Hematopoietic multipotent progenitor cell treated with erythropoietin and hydrocortisone succinate and interleukin-3 and kit ligand, for 6 days (in vitro differentiated cells): ENCODE results near the gene TMEM218.
"Not testable (repeated sequence)": the region's sequence is repeated elsewhere in the genome, so short reads cannot be mapped to it uniquely, and the experiment has no call there.

Experiments
- DNase-seq: peaks from one replicate; pipeline ENCODE4 v3.0.0-alpha.2; 2015

Gene TMEM218

DNA sequence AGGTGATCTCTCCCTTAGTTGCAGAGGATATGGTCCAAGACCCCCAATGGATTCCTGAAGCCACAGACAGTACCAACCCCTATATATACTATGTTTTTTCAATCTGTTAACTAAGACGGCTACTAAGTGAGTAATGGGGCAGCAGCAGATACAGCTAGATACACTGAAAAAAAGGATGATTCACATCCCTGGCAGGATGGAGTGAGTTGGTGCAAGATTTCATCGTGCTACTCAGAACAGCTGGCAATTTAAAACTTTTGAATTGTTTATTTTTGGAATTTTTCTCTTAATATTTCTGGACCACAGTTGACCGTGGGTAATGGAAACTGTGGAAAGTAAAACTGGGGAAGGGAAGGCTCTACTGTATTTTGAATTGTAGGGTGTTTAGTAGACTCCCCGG is 17.0 kb upstream of the TMEM218 start:
- DNase-seq: no peak

DNA sequence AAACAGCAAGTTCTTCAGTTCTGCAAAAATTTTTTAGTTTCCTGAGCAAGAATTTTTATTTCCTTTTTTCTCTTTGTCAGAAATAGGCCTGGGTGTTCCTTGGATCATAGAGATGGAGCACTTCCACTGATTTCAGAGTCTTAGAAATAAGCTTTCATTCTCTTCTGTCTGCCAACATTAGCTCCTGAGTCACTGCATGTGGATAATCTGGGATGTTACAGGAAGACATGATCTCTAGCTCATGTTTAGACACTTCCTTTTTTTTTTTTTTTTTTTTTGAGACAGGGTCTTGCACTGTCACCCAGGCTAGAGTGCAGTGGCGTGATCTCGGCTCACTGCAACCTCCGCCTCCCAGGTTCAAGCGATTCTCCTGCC is 13.2 kb upstream of the TMEM218 start:
- no peak for DNase-seq

DNA sequence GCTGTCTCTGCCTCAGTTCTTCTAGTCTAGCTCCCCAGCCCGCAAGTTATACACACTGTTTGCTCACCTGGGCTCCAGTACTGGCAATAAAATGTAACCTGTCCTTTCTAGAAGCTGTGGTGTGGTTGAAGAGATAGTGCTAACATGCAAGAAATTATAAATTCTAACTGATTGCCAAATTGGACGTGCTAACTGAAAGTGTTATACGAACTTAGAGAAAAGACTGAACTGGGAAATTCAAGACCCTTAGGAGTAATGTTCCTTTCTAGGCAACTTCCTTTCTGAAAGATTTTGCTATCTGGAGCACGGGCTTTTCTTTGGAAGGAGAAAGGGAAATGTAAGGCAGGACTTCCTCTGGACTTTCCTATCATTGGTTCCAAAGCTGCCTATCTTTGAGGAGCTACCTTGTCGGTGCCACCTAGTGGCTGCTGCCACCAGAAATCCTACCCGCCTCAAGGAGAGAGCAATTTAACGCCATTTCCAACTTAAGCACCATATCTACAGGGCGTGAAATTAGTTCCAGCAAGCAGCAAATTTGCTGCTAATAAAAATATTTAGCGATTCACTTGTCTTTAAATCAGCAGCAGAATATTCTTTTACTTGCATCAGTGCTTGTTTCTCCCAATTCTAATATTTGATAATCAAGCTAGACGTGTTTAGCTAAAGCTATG is 12.7 kb upstream of the TMEM218 start:
- DNase-seq: peak; percentile 72

DNA sequence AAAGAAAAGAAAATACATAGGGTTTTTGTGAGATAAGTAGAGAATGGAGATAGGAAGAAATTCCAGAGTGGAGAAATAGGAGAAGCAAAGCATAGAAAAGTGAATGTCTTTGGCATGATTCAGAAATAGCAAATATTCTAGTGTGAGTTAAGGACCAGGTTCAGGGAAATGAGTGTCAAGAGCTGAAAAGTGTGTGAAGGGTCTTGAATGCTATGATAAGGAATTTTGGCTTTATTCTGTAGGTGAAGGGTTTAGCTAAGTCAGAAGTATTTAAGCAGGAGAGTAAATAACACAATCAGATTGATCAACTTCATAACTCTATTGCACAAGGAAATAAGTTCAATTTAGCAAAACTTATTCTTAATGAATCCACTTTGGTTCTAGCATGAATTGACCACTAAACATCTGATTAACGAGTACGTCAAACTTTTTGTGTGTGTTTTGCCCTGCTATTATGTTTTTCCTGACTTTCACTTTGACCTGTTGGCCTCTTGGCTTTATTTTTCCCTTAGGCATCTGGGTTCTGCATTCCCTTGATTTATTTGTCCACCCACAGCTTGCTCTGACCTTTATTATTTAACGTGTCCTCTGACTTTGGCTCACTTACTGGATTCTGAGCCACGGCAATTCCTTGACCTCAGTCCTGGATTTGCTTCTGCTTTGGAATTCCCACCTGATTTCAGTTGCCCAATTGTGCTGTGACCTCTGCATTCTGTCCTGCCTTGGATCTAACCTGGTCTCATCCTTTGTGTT is 11.9 kb upstream of the TMEM218 start:
- no peak for DNase-seq

DNA sequence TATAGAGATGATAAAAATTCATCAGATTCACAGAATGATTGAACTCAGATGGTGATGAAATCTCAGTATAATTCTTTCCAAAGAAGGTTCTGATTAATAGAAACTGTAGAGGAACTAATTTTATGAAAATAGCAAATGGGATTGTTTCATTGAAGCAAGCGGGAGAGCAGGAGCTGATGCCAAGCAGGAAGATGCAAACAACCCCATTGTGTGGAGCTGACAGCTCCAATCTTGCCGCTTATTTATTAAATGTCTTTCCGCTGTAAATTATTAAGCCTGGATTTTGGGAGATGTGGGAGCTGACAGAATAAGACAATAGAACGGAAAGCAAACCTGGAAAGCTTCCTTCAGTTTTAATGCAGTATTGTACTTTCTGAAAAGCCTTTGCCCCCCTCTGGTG is 6.0 kb upstream of the TMEM218 start:
- no peak for DNase-seq

DNA sequence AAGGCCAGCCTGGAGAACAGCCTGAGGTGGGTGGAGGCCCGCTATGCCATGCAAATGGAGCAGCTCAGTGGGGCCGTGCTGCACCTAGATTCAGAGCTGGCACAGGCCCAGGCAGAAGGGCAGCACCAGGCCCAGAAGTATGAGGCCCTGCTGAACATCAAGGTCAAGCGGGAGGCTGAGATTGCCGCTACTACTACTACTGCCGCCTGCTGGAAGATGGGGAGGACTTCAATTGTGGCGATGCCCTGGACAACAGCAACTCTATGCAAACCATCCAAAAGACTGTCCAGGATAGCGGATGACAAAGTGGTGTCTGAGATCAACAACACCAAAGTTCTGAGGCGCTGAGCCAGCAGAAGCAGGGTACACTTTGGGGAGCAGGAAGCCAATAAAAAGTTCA is 3.1 kb upstream of the TMEM218 start:
- DNase-seq: peak; percentile 20

DNA sequence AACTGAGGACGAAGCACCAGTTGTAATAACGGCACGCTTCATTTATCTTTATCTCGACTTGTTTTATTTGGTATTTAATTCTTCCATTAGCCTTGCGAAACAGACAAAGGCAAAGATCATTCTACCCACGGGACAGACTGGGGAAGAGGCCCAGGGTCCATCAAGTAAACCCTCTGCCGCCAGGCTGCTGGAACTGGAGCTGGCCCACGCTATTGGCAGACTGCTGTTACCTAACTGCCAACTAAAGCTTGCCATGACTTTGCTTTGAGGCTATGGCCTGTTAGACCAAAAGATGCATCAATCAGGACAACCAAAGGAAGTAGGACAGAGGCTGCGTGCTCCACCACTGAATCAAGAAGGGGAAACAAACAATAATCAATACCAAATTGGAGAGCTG is 780 bp upstream of the TMEM218 start:
- no peak for DNase-seq

DNA sequence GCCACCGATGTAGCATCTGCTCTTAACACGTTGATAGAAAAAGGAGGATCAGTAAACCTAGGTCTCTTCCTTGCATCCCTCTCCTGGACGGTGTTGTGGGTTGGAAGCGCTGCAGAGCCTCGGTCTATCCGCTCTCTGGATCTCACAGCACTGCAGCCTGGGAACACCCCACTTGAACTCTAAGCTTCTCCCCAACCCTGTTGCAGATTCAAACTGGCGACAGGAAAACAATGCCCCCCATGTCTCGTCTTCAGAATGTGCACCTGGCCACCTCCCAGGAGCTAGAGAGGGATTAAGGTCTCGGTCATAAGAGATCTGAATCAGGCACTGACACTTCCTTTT is 454 bp downstream of the TMEM218 start:
- DNase-seq: peak; percentile 47

DNA sequence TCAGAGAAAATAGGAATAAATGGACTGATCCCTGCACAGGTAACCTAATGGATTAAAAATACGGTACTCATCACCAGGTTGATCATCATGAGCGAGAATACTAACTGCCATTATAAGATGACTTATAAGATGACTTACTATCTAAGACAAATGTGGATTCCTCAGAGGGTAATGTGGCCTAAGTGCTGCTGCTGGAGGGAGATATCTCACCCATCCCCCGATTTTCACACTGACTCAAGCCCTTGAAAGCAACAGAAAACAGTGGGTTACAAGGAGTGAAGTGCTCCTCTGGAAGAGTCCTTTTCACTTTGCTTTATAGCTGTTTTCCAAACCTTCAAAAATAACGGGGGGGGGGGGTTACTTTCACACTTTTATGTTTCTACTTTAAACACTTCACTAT is 920 bp downstream of the TMEM218 start:
- peak; percentile 72 for DNase-seq

DNA sequence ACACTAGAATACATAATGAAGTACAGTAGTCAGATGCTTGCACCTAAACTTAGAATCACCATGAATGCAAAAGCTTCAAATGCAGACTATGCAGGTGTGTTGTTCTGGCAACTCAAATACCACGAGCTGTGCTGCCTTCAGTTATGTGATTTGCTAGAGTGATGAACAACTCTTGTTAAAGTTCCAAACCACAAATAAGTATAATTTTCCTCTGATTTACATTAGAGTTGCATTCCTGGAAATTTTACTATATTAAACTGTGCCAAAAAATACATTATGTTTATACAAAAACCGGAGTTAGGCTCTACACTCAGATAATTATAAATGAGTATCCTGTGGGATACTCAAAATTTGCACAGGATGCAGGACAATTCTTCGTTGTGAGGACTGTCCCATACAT is 3.0 kb downstream of the TMEM218 start:
- no peak for DNase-seq

DNA sequence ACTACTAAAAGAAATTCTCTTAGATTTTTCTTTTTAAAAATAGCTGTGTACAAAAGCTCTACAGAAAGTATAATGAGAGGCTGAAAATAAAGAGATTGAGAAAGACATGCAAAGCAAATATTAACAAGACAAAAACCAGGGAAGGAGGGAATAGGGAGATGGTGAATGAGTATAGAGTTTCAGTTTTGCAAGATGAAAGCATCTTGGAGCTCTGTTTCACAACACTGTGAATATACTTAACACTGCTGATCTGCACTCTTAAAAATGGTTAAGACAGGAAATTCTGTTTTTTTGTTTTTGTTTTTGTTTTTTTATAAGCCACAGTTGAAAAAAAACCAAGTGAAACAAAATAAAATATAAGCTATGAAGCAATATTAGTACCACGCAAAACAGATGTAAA is 5.5 kb downstream of the TMEM218 start:
- DNase-seq: no peak

DNA sequence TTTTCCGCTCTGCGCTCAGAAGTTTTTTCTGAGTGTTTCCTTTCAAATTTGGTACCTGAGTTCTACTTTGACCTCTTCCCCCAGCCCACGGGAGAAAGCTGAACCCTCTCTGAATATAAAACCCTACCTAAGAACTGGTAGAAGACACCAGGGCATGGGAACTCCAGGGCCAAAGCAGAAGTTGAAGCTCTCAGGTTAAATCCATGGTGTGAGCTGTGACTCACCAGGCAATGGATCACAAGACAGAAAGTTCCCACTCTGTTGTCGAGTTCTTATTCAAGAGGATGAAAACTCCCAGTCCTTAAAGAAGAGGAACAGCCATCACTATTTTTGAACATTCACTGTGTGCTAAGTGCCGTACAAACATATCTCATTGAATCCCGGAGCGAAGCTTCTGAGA is 8.9 kb downstream of the TMEM218 start:
- no peak for DNase-seq

DNA sequence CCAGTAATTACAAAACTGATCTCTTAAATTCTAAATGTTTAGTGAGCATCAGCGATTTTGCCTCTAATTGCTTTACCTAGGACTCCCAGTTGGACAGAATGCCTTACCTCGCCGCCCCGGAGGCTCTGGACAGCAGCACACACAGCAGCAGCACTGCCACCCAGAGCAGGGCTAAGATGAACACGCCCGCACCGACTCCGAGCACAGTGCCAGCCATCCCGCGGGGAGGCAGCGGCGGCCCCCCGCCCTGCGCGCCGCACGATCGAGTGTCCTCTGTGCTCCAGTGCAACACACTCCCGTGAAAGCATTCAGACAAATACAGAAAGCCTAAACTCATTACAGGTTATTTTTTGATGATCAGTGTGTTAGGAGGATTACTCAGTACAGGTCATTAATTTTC is 9.4 kb downstream of the TMEM218 start:
- no peak for DNase-seq

DNA sequence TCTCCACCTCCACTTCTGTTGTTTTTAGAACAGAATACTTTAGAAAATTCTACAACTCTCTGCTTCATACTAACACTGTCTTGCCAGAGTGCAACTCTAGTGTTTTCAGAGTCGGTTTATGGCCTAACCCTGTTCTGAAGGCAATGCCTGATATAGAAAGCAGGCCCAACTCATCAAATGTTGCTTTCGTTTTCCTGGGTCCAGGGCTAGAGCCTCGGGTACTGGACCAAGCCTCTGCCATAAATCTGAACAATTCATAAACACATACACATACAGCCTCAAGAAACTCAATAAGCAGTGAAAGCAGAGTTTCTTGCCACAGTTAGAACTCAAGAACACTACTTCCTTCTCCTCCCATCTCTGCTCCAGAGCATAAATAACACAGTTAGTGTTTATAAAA is 9.8 kb downstream of the TMEM218 start:
- DNase-seq: no peak

DNA sequence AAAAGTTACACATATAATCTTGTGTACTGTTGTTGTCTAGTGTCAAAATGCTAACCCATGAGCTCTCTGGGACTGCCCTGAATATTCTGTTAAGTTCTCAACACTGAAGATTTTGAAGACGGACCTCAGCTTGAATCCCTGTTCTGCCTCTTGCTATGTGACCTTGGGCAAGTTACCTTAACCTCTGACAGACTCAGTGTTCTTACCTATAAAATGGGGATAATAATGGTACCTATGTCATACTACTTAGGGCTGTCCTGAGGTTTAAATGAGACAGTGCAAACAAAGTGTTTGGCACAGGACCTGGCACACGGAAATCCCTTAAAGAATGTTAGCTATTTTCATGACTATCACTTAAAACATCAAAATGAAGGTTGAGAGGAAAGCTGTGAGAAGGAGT is 11.3 kb downstream of the TMEM218 start:
- DNase-seq: no peak

DNA sequence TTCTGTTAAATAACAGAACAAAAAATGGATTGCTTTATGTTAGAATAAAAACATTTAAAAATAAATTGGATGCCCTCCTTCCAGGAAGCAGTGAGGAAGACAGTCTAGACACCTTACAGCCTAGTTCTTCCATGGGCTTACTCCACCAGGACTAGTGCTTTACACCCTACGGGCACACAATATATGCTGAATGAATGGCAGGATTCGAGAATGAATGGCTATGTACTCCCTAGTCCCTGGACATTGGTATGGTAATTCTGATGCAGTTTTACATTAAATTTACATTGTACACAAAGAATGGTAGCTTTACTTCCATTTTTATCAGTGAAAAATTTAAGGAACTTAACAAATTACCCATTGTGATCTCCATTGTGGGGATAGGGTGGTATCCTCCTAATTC is 16.7 kb downstream of the TMEM218 start:
- no peak for DNase-seq

DNA sequence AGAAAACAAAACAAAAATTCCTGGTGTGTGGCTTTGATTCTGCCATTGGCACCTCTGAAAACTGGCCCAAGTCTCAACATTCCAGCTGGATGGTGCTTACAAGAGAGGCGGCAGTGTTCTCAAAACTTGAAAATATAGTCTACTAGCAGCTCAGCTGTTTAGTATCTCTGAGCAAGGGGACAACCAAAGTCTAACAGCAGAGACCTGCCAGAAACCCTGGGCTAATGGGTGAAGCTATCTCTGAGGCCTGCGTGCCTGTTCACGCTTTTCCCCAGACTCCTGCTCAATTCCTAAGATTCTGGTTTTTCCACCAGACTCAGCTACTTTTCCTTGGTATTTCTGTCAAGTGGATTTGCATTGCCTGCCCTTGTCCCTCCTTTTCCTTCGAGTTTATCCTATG is 17.9 kb downstream of the TMEM218 start:
- DNase-seq: no peak

DNA sequence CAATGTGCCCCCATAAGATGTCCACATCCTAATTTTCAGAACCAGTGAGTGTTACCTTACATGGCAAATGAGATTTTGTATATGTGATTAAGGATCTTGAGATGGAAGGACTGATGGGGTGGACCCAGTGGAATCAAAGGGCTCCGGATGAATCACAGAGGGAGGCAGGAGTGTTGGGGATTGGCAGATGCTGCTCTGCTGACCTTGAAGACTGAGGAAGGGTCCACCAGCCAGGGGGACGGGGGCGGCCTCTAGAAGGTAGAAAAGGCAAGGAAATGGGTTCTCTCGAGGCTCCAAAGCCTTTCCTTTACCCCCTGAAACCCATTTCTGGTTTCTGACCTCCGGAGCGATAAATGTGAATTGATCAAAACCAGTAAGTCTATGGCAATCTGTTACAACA is 18.8 kb downstream of the TMEM218 start:
- DNase-seq: no peak

DNA sequence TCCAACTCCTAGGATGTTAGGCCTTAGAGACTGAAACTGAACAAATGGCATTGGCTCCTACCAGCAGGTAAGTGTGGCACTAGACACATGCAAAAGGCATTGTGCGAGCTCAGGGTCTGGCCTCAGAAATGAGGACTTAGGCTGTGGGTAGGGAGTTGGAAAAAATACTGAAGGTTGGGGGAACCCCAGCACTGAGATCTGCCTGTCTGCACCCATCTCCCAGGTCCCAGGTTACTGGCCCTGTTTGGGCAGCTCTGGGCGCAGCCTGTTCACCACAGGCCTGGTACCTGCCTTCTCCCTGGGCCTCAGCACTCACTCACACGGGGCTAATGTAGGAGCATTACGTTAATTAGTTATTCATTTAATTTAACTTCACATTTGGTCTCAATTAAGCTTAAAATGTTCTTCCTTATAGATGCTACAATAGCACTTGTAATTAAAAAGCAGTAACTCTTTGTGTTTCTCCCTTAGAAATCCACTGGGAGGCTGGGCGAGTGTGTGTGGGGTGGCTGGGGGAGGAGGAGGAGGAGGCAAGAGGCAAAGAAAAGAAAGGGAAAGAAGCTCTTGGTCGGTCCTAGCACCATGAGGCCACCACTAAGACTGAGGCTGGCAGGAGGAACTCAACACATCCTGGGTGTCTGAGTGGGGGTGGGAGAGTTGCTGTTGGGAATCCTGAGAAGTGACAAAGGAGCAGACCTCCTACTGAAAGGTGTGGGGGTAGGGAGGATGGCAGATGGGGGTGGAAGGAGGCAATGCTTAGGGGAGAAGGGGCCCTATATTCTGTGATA is 19.4 kb downstream of the TMEM218 start:
- no peak for DNase-seq

DNA sequence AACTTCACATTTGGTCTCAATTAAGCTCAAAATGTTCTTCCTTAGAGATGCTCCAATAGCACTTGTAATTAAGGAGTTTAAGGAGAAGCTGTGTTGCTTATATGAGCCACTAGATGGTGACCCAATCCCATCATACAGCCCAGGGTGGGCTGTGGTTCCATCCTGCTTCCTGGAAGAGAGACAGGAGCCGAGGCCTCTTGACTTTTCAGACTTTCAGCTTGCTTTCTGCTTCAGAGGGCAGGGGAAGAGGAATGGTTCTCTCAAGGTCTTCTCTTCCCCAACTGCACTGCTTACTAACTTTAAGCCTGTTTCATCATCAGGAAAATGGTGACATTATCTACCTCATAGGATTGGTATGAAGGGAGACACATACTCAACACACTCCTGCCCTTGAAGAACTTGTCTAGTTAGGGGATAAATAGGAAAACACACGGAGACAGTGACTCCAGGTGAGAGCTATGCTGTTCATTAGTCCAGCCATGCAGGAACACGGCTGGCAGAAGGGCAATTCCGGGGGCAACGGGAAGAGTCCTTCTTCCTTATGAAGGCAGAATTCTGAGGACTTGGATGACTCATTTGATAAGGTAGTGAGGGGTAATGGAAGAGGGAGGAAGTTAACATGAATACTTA is 20.1 kb downstream of the TMEM218 start:
- peak; percentile 73 for DNase-seq

DNA sequence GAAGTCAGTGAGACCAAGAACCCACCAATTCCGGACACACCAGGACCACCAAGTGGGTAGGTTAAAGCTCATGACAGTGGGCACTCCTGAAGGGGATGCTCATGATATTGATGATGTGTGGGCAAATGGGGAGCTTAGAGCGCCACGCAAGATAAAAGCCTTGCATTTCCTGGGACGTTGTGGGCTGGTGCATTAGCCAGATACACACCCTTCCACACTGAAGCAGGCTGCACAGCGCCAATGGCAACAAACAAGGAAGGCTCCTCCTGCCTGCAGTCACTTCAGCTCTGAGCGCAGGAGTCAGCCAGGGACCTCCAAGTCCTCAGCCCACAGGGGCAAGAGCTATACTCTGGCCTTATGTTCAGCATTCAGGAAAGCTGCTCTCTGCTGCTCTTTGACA is 20.6 kb downstream of the TMEM218 start:
- DNase-seq: no peak

DNA sequence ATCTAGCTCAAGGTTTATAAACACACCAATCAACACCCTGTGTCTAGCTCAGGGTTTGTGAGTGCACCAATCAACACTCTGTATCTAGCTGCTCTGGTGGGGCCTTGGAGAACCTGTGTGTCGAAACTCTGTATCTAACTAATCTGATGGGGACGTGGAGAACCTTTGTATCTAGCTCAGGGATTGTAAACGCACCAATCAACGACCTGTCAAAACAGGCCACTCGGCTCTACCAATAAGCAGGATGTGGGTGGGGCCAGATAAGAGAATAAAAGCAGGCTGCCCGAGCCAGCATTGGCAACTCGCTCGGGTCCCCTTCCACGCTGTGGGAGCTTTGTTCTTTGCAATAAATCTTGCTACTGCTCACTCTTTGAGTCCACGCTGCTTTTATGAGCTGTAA is 21.3 kb downstream of the TMEM218 start:
- not testable (repeated sequence) for DNase-seq

DNA sequence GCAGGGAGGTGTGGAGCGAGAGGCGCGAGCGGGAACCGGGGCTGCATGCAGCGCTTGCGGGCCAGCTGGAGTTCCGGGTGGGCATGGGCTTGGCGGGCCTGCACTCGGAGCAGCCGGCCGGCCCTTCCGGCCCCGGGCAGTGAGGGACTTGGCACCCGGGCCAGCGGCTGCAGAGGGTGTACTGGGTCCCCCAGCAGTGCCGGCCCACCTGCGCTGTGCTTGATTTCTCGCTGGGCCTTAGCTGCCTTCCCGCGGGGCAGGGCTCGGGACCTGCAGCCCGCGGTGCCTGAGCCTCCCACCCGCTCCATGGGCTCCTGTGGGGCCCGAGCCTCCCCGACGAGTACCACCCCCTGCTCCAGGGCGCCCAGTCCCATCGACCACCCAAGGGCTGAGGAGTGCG is 21.9 kb downstream of the TMEM218 start:
- DNase-seq: not testable (repeated sequence)
